GM23248 (cell line): Measurements from ENCODE around the gene TTLL9.

ENCODE experiments used
- EZH2 ChIP-seq: fragments of 200-600 bp; sonication (generic); IDR thresholded peaks from 2 replicates; pipeline ENCODE4 v1.6.1; 2018; ENCODE audit warnings: antibody characterized with exemption, mild to moderate bottlenecking; ENCODE audit not compliant: insufficient read depth, poor library complexity, severe bottlenecking
- EZH2phosphoT487 ChIP-seq: fragments of 200-600 bp; sonication (generic); IDR thresholded peaks from 2 replicates; pipeline ENCODE4 v1.6.1; 2018; ENCODE audit warnings: antibody characterized with exemption, moderate library complexity, mild to moderate bottlenecking, low read depth; ENCODE audit not compliant: insufficient read depth

- TF ChIP-seq EZH2 (no peak), EZH2phosphoT487 (no peak)
Observed at GRCh38 chr20:31830406-31830981, 39.9 kb upstream of the TTLL9 start.
